Left kidney (tissue), 2 donors: ENCODE measurements around the gene NMD3. TPM values are rescaled to one million over a fixed set of nuclear protein-coding genes. Genes with fewer than 3 reads are reported as not detected.
"Not testable (repeated sequence)": the region's sequence is repeated elsewhere in the genome, so short reads cannot be mapped to it uniquely, and the experiment has no call there.

ENCODE experiments used
- DNase-seq: peaks from one replicate; pipeline ENCODE4 v3.0.0-alpha.2; 2013
- polyA plus RNA-seq: library from polyadenylated mRNA; unstranded; fragments of 120-200 nt; gene quantifications from one replicate; pipeline ENCODE4 v1.2.1, GENCODE V29; 2013; ENCODE audit not compliant: insufficient read length

The NMD3 gene
- polyA plus RNA-seq, 1 donor: 59.0 TPM

DNA sequence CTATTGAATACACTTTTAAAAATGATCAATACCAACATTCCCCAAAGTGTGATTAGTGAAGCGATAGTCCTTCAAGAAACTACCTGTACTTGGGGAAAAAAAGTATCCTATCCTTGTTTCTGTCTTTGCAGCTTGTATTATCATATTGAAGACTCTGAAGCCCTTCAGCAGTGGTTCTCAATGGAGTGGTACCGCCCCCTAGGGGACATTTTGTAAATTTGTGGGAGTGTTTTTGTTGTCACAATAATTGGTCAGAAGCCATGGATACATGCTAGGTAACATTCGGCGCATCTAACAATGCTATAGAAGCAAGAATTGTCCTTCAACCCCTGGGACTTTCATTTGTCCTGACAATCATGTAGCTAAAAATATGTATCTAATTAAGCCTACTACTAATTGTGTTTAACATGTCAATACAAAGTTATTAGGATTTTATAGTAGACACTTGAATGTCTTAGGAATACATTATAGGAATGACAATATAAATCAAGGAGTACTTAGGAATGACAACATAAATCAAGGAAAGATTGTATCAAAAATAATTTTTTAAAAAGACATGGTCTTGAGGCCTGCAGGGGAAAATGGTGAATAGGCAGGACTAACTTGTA is 53.7 kb downstream of the NMD3 start:
- peak; percentile 24 for DNase-seq

DNA sequence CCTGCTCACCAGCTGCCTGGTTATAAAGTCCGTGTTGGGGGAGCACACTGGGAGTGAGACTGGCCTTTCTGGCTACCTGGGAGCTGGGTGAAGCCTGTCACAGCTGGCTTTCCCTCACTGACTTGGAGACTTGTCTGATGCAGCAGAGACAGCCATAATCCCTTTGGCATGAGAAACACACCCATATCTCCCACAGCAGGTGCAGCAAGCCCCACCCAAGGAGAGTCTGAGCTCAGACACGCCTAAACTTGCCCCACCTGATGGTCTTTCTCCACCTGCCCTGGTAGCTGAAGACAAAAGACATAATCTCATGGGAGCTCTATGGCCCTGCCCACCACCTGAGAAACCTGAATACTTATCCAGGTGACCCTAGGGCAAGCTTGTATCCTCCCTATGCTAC is 54.8 kb downstream of the NMD3 start:
- DNase-seq: no peak

- not testable (repeated sequence) for DNase-seq
These were observed 61.3 kb downstream of the NMD3 start for GRCh38 chr3:161282387-161282786.

- no peak for DNase-seq
These were observed 63.9 kb downstream of the NMD3 start for GRCh38 chr3:161284989-161285388.

DNA sequence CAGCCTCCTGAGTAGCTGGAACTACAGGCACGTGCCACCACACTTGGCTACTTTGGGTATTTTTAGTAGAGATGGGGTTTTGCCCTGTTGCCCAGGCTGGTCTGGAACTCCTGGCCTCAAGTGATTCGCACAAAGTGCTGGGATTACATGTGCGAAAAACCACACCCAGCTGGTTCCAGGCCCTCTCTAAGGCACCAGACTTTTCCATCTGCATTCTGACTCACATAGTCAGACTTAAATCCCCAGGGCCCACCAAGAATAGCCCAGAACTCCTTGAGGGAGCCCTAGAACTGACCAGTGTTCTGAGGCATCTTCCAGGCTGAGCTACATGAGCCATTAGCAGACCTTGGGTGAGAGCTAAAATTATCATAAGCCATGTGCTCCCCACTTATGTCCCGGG is 68.1 kb downstream of the NMD3 start:
- DNase-seq: no peak

- no peak for DNase-seq
These were observed 70.2 kb downstream of the NMD3 start for GRCh38 chr3:161291191-161291901.

DNA sequence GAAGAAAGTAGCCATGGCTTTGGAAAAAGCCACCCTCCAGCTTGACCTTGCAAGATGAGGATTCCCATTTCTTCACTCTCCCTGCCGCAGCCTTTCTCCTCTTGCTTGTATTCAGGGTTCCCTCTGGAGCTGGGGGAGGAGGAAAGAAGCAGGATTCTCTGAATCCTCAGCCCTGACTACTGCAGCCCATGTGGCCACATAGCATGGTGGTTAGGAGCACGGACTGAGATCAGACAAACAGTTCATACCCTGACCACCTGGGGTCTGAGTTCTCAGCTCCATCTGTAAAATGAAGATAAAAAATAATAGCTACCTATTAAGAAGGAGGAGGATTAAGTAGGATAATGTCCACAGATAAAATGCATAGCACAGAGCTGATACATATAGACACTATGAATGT is 72.3 kb downstream of the NMD3 start:
- no peak for DNase-seq

DNA sequence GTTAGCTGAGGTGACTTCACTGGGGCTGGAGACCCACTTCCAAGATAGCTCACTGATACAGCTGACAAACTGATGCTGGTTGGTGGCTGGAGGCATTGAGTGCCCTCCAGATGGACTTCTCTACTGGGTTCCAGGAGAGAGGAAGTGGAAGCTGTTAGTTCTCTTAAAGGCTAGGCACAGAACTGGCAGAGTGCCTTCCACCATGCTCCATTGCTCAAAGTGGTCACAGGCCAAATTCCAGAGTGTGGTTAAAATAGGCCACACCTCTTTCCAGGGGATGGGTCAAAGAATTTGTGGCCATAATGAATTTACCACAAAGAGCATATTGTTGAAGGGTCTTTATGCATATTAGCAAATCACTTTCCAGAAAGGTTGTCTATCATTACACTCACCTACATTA is 74.2 kb downstream of the NMD3 start:
- no peak for DNase-seq

DNA sequence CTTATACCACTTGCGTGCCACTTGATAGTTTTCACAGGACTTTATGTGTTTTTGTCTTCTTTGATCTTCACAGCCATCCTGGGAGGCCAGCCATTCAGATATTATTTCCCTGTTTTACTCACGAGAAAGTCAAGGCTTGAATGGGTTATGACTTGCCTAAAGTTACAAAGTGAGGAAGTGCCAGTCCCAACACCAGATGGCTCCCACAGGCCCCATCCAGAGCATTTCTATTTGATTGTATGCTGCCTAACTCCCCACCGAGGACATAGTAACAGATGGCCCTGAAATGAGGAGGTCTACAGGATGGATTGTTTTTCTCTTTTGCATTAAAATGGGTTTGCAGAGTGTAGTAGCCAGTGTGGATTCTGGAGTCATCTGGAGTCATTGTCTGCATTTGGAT is 75.7 kb downstream of the NMD3 start:
- no peak for DNase-seq

Other genes with a start within 250 kb of the NMD3 start
- gene B3GALNT1, start 116.0 kb upstream of the NMD3 start, polyA plus RNA-seq: 41.8 TPM
- gene SPTSSB, start 150.2 kb downstream of the NMD3 start, polyA plus RNA-seq: 4.7 TPM